Mammary microvascular endothelial cell (primary cell): ENCODE results near the gene KIAA2012. TPM values are rescaled to one million over a fixed set of nuclear protein-coding genes. Genes with fewer than 3 reads are reported as not detected.

Source experiments
- total RNA-seq: library from RNA; depleted of rRNA; stranded (reverse); fragments of >200 nt; gene quantifications from 2 replicates; pipeline ENCODE4 v1.2.3, GENCODE V29; 2015

The KIAA2012 gene
- not detected in 2 replicates for total RNA-seq

DNA sequence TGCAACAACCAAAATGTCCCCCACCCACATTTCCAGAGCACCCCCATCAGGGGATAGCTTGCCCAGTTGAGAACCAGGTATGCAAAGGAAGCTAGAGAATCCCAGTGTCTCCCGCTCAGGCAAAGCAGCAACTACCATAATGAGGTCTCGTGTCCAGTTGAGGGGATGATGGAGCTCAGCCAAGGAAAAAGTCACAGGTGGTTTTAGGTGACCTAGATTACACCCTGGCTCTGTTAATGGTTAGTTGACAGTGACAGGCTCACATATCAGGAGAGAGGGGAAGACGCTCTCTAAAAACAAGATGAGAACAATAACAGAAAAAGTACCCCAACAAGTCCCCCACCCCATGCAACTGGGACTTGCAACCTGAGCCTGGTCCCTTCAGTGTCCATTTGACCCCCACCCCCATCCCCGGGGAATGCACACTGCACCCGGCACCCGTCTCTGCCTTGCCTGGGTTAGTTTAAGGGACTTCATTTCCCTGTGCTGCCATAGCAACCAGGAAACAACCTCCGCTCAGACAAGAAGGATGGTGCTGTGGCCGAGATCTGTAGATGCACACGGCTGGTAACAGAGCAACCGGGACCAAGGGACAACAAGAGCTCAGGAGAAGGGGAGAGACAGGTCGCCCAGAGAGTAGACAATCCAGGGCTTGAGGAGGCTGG lies at the start of gene KIAA2012:
KIAA2012 (plus strand) TSS at position 519 of the 665 bp plus-strand sequence. CDS start 373 bp downstream, outside the sequence.

DNA sequence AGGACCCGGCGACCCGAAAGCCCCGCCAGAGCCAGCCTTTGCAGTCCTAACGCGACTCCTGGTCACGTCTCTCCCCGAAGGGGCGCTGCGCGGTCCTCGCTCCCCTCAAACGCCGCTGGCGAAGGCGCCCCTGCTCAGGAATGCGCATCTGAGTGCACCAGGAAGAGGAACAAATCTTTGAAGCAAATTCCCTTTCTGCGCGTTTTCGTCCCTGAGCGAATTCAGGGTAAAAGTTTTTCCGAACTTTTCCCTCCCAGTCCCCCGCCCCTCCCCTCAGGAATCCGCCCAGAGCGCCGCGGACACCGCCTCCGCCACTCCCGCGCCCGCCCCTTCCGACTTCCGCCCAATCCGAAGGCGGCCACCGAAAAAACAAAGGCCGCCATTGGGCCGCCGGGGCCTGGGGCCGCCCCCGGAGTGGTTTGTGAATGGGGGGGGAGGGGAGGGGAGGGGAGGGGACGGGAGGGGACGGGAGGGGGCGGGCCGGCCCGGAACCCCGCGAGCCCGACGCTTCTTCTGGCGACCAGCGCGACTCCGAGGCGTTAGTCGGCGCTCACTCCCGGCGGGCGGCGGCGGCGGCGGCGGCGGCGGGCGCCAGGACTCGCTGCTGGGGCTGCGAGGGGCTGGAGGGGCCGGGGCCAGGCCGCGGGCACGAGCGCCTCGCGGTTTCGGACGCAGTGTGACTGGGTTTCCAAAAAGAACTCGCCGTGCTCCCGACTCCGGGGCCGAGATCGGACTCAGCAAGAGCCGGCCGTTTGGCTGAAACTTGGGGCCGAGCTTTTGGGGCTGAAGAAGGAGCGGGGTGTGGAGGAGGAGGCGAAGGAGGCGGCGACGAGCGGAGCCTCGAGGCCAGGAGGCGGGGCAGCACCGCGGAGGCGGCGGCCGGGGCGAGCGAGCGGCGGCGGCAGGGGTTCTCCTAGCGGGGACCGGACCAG lies 39.5 kb upstream of the KIAA2012 start, which contains the start of gene FZD7:
FZD7 (plus strand) TSS at position 539 of the 932 bp plus-strand sequence. CDS start 793 bp downstream, outside the sequence.

DNA sequence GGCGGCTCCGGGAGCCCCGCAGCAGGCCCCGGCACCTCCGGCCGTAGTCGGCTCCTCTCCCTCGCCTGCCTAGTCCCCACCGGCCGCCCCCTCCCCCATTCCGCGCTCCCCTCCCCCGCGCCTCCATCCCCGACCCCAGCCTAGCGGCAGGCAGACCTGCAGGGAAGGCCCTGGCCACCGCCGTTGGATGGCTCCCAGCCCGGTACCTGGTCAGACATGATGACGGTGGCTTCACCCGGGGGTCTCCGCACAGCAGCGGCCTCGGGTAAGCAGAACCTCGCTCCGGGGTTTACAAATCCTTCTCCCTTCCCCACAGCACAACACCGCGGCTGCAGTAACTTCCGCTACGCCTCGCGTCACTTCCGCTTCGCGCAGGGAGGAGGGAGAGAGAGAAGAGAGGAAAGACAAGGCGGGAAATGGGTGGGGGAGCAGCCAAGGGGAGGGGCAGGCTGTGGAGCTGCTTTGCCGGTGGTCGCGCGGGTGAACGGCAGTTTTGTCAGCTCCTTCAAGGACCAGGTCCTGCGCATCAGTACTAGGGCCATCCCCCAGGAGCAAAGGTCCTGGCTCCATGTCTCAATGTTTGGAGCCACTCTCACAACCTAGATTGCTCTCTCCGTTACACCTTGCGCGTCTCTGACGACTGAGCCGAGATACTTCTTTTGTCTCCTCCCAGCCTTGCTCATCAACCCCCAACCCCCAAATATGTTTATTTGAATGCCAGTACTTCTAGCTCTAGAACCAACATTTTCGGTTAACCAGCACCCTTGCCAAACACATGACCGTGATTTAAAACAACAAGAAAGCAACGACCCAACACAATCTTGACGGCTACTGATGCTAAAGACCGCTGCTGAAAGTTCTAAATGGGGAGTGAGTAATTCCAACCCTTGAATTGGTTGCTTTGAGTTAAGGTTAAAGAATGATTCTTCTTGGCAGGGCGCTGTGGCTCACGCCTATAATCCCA lies 165.5 kb downstream of the KIAA2012 start, which contains the start of gene SUMO1:
SUMO1 (minus strand) TSS at position 364 of the 964 bp plus-strand sequence; CDS start at position 218, 146 bp downstream.

Other genes with a start within 250 kb of the KIAA2012 start
- gene FZD7, start 39.4 kb upstream of the KIAA2012 start, total RNA-seq = 0.27 TPM in 1 of 2 replicates, not detected in the other
- 96.6 and 107 TPM in 2 replicates for gene SUMO1, start 165.3 kb downstream of the KIAA2012 start, total RNA-seq
- 63.8 and 64.7 TPM in 2 replicates for gene NOP58, start 192.5 kb downstream of the KIAA2012 start, total RNA-seq